ENCODE data around the gene CETP.

GRCh38 chr16:57007530-57007929 lies 45.8 kb downstream of the CETP start:
- TF ChIP-seq CTCF (IDR thresholded peaks at IDR 0.05) = no peak
- TF ChIP-seq POLR2A (IDR thresholded peaks at IDR 0.05) = no peak
